ENCODE results near the gene RETREG1. TPM values are rescaled to one million over a fixed set of nuclear protein-coding genes. Genes with fewer than 3 reads are reported as not detected.

RETREG1 gene
- total RNA-seq, 4 donors from 2014 or later, result 0.51 to 12.5 (median 4.5) TPM

- no peak for DNase-seq
- H3K27me3 ChIP-seq, result no peaks in the 10 kb centered on the region
Measured at GRCh38 chr5:16563686-16564085, 53.1 kb downstream of the RETREG1 start.

GRCh38 chr5:16561660-16562059, 55.1 kb downstream of the RETREG1 start:
- Histone ChIP-seq H3K4me3 (no peak overlapping the region), H3K4me1 (no peaks in the 10 kb centered on the region), H3K9me3 (no peaks in the 10 kb centered on the region), H3K27ac (no peak overlapping the region), H3K27me3 (no peaks in the 10 kb centered on the region), H3K36me3 (no peaks in the 10 kb centered on the region)
- TF ChIP-seq POLR2A (IDR thresholded peaks at IDR 0.05), result no peak
- TF ChIP-seq CTCF (IDR thresholded peaks at IDR 0.05), result no peak
- no peak for DNase-seq
- intact Hi-C loops (cut with DNase I; ENCODE audit: low total_unique reads), result no loop called here

More at GRCh38 chr5:16563686-16564085, 53.1 kb downstream of the RETREG1 start:
- TF ChIP-seq POLR2A (IDR thresholded peaks at IDR 0.05) (no peak), CTCF (IDR thresholded peaks at IDR 0.05) (no peak)
- intact Hi-C loops (cut with DNase I; ENCODE audit: low total_unique reads), result no loop called here
- H3K27ac ChIP-seq, result no peak overlapping the region
- no peaks in the 10 kb centered on the region for H3K9me3 ChIP-seq
- H3K4me3 ChIP-seq, result no peak overlapping the region
- no peaks in the 10 kb centered on the region for H3K36me3 ChIP-seq
- no peaks in the 10 kb centered on the region for H3K4me1 ChIP-seq

GRCh38 chr5:16559702-16560101, 57.1 kb downstream of the RETREG1 start:
- TF ChIP-seq CTCF (IDR thresholded peaks at IDR 0.05) (no peak), POLR2A (IDR thresholded peaks at IDR 0.05) (no peak)
- no peaks in the 10 kb centered on the region for H3K27me3 ChIP-seq
- H3K36me3 ChIP-seq, result no peaks in the 10 kb centered on the region
- H3K27ac ChIP-seq, result no peak overlapping the region
- DNase-seq, result no peak
- H3K4me3 ChIP-seq, result no peak overlapping the region
- no peaks in the 10 kb centered on the region for H3K9me3 ChIP-seq
- H3K4me1 ChIP-seq, result no peaks in the 10 kb centered on the region
- intact Hi-C loops (cut with DNase I; ENCODE audit: low total_unique reads), result no loop called here

- no peak for TF ChIP-seq POLR2A (IDR thresholded peaks at IDR 0.05)
- no peak for TF ChIP-seq CTCF (IDR thresholded peaks at IDR 0.05)
- H3K27ac ChIP-seq, result no peak overlapping the region
- no peak for DNase-seq
- no peaks in the 10 kb centered on the region for H3K4me1 ChIP-seq
- intact Hi-C loops (cut with DNase I; ENCODE audit: low total_unique reads), result no loop called here
- H3K36me3 ChIP-seq, result no peaks in the 10 kb centered on the region
- H3K9me3 ChIP-seq, result no peaks in the 10 kb centered on the region
- H3K27me3 ChIP-seq, result no peaks in the 10 kb centered on the region
- no peak overlapping the region for H3K4me3 ChIP-seq
Measured at GRCh38 chr5:16558984-16559629, 57.7 kb downstream of the RETREG1 start.

- no peaks in the 10 kb centered on the region for H3K9me3 ChIP-seq
- no peak overlapping the region for H3K27ac ChIP-seq
- no peak for DNase-seq
- no peaks in the 10 kb centered on the region for H3K27me3 ChIP-seq
- intact Hi-C loops (cut with DNase I; ENCODE audit: low total_unique reads), result no loop called here
- TF ChIP-seq CTCF (IDR thresholded peaks at IDR 0.05), result no peak
- TF ChIP-seq POLR2A (IDR thresholded peaks at IDR 0.05), result no peak
- H3K4me3 ChIP-seq, result no peak overlapping the region
- H3K4me1 ChIP-seq, result no peaks in the 10 kb centered on the region
- no peaks in the 10 kb centered on the region for H3K36me3 ChIP-seq
Measured at GRCh38 chr5:16557477-16557876, 59.3 kb downstream of the RETREG1 start.
